Epithelial cell of proximal tubule (primary cell): ENCODE data around the gene SNRPB2. TPM values are rescaled to one million over a fixed set of nuclear protein-coding genes. Genes with fewer than 3 reads are reported as not detected.

Source experiments
- DNase-seq: peaks from one replicate; pipeline ENCODE4 v3.0.0-alpha.2; 2011; ENCODE audit warnings: low read depth
- H3K4me3 ChIP-seq: 2 replicates; pipeline ENCODE4 v1.5.1; 2011; ENCODE audit warnings: low read depth, mild to moderate bottlenecking, low read length
- total RNA-seq: library from RNA; depleted of rRNA; stranded (reverse); fragments of >200 nt; gene quantifications from 2 replicates; pipeline ENCODE4 v1.2.3, GENCODE V29; 2015
- TF ChIP-seq, protein P1 (sequence below): conservative IDR thresholded peaks from 2 replicates; pipeline ENCODE4 v1.5.1; 2012; ENCODE audit warnings: low read depth, mild to moderate bottlenecking, low read length

SNRPB2 gene
- total RNA-seq, 1 donor from 2014 or later: 65.3 TPM

DNA sequence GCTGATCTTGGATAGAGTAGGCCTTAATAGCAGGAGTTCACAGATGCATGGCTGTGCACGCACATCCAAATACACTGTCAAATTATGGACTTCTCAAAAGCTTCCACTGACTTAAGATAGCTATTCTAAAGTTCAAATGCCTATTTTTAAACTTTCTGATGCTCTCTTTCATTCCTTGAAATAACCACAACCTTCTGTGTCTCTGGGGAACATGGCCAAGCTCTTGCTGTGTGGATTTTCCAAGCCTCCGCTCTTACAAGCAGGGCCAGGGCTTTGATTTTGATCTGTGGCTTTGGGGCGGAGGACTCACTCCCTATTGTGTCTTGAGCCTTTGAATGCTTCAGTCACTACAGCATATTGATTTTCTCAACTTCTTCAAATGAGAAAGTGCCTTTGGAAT is 35.7 kb upstream of the SNRPB2 start:
- no peak overlapping the region for H3K4me3 ChIP-seq
- no peak for DNase-seq
- TF ChIP-seq, protein P1, sequence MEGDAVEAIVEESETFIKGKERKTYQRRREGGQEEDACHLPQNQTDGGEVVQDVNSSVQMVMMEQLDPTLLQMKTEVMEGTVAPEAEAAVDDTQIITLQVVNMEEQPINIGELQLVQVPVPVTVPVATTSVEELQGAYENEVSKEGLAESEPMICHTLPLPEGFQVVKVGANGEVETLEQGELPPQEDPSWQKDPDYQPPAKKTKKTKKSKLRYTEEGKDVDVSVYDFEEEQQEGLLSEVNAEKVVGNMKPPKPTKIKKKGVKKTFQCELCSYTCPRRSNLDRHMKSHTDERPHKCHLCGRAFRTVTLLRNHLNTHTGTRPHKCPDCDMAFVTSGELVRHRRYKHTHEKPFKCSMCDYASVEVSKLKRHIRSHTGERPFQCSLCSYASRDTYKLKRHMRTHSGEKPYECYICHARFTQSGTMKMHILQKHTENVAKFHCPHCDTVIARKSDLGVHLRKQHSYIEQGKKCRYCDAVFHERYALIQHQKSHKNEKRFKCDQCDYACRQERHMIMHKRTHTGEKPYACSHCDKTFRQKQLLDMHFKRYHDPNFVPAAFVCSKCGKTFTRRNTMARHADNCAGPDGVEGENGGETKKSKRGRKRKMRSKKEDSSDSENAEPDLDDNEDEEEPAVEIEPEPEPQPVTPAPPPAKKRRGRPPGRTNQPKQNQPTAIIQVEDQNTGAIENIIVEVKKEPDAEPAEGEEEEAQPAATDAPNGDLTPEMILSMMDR: no peak

DNA sequence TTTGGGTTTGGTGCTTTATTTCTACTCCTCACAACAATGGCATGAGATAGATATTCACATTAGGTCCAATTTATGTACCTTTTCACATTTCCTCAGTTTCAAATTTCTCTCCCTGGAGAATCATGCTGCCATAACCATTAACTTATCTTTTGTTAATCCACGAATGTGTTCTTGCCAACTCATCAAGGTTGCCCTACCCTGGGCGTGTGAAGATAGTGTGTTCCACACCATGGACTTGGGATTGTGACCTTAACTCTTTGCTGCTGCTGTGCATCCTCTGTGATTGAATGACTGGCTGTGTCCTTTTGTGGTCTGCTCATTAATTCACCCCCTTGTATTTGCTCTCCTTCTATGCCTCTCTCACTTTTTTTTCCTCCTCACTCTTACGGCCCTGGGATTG is 34.2 kb upstream of the SNRPB2 start:
- TF ChIP-seq, protein P1: no peak

DNA sequence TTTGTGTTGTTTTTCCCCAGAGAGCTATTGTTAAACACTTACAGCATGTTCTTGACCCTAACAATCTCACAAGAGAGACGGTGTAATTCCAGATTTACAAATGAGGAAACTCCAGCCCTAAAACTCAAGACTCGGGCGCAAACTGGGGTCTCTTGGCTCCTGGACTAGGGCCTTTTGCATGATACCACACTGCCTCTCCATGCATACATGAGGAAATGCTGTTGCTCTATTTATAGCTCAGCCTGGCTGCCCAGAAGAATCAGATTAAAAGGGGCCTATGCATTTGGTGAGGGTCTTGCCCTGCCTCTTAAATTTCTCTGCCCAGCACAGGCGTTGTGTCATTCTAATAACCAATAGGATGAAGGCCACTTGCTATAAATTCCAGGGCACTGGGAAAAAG is 30.5 kb upstream of the SNRPB2 start:
- no peak for DNase-seq
- TF ChIP-seq, protein P1: no peak
- H3K4me3 ChIP-seq: no peak overlapping the region

More for the DNA sequence above, 34.2 kb upstream of the SNRPB2 start:
- H3K4me3 ChIP-seq: no peak overlapping the region
- no peak for DNase-seq

DNA sequence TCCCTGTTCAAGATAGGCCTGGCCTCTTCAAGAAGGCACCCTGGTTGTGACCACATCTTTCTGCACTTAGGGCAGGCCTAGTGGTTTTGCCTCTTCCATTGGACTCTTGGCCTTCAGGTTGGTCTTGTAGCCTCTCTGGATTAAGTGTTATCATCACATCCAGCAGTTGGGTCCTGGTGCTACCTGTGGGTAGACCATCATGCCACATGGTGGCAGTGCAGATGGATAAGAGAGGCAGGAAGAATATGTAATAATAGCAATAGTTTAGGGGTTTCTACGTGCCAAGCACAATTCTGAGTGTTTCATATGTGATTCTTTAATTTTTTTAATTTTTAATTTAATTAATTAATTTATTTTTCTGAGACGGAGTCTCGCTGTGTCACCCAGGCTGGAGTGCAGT is 28.5 kb upstream of the SNRPB2 start:
- H3K4me3 ChIP-seq: no peak overlapping the region
- TF ChIP-seq, protein P1: peak; percentile 51
- no peak for DNase-seq

DNA sequence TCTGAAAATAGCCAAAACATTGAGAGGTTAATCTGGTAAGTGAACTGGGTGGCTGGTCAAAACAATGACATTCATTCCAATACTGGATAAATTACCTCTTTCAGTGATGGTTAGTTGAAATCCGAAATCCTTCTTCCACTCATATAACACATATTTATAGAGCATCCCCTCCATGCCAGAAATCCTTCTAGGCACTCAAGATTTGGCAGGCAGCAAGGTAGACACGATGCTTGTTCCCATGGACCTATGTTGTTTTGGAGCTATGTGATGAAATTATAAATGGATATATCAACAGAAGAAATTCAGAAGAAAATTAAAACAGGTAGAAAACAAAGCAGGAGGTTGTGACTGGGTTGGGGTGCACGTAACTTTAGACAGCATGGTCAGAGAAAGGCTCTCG is 26.3 kb upstream of the SNRPB2 start:
- no peak overlapping the region for H3K4me3 ChIP-seq
- DNase-seq: no peak
- TF ChIP-seq, protein P1: no peak

DNA sequence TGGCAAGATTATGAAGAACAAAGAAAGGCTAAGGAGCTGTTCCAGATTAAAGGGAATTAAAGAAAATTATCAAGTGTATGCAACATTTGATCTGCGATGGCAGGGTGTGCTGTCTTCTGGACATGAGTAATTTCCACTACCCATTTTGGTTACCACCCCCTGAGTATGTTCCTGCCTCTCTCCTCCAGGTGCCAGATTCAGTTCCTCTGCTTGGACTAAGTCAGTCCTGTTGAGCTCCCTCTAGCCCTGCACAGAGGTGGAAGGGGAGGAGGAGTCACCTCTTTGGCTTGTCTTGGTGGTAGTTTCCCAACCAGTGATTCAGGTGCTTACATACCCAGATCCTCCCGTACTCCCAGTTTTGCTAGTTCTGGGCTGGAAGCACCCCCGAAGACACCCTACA is 22.2 kb upstream of the SNRPB2 start:
- no peak for DNase-seq
- TF ChIP-seq, protein P1: no peak
- no peak overlapping the region for H3K4me3 ChIP-seq

DNA sequence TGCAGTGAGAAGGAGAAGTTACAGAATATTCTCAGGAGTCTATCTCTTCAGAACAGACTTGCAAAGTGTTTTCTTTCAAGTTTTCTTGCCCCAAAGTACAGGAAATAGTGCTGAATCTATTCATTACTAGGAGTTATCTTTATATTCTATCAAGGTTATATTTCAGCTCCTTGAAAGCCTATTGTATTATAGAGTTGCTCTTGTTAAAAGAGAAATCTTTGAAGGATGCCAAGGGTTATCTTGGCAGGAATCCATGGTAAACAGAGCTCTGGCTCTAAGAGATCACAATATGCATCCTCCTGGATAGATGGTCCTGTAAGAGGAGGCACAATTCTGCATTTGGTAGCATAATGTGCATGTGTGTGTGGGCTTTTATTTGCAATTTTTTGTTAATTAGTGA is 21.2 kb upstream of the SNRPB2 start:
- H3K4me3 ChIP-seq: no peak overlapping the region
- no peak for DNase-seq
- TF ChIP-seq, protein P1: no peak
